Karpas-422 (cell line): ENCODE measurements around the gene KCNC1. TPM values are rescaled to one million over a fixed set of nuclear protein-coding genes. Genes with fewer than 3 reads are reported as not detected.

Experiments
- DNase-seq: peaks from one replicate; pipeline ENCODE4 v3.0.0-alpha.2; 2015
- H2AFZ ChIP-seq: fragments of 200-600 bp; sonication (generic); 2 replicates; pipeline ENCODE4 v1.6.1; 2014; ENCODE audit warnings: antibody characterized with exemption, low read length, mixed read lengths
- H3K27ac ChIP-seq: fragments of 200-600 bp; sonication (generic); 2 replicates; pipeline ENCODE4 v1.5.1; 2014; ENCODE audit warnings: mild to moderate bottlenecking, low read length, moderate library complexity
- H3K27me3 ChIP-seq: fragments of 200-600 bp; sonication (generic); 2 replicates; pipeline ENCODE4 v1.6.1; 2014; ENCODE audit warnings: low read length, mixed read lengths
- H3K36me3 ChIP-seq: fragments of 200-600 bp; sonication (generic); 2 replicates; pipeline ENCODE4 v1.6.1; 2014; ENCODE audit warnings: low read length, mixed read lengths; ENCODE audit not compliant: insufficient read depth
- H3K4me1 ChIP-seq: fragments of 200-600 bp; sonication (generic); 2 replicates; pipeline ENCODE4 v1.6.1; 2014; ENCODE audit warnings: mild to moderate bottlenecking, low read length, mixed read lengths
- H3K4me2 ChIP-seq: fragments of 200-600 bp; sonication (generic); 2 replicates; pipeline ENCODE4 v1.6.1; 2014; ENCODE audit warnings: low read length, low read depth, mild to moderate bottlenecking; ENCODE audit not compliant: poor library complexity, severe bottlenecking
- H3K4me3 ChIP-seq: fragments of 200-600 bp; sonication (generic); 2 replicates; pipeline ENCODE4 v1.5.1; 2014; ENCODE audit warnings: mild to moderate bottlenecking, antibody characterized with exemption, low read length, mixed read lengths
- H3K79me2 ChIP-seq: fragments of 200-600 bp; sonication (generic); 2 replicates; pipeline ENCODE4 v1.6.1; 2014; ENCODE audit warnings: mild to moderate bottlenecking, low read length, mixed read lengths
- H3K9ac ChIP-seq: fragments of 200-600 bp; sonication (generic); 2 replicates; pipeline ENCODE4 v1.6.0; 2014; ENCODE audit warnings: low read length
- H3K9me2 ChIP-seq: fragments of 200-600 bp; sonication (generic), shearing (Covaris generic); replicated peaks from 2 replicates; pipeline ENCODE4 v1.6.0; 2014; ENCODE audit warnings: mild to moderate bottlenecking, low read length, moderate library complexity; ENCODE audit not compliant: insufficient read depth
- H3K9me3 ChIP-seq: fragments of 300-700, 200-600 bp; sonication (generic); 2 replicates; pipeline ENCODE4 v1.6.1; 2014; ENCODE audit warnings: low read length, mixed read lengths
- H4K20me1 ChIP-seq: fragments of 200-600 bp; sonication (generic); 2 replicates; pipeline ENCODE4 v1.6.1; 2014; ENCODE audit warnings: mild to moderate bottlenecking, antibody characterized with exemption, low read length, low read depth; ENCODE audit not compliant: insufficient read depth
- total RNA-seq: library from RNA; depleted of rRNA; stranded (reverse); fragments of >200 nt; shearing (Covaris generic); gene quantifications from 2 replicates; pipeline ENCODE4 v1.2.3, GENCODE V29; 2014; ENCODE audit warnings: low replicate concordance

KCNC1 gene
- total RNA-seq, 1 experiment from 2014 or later = not detected

- H3K4me1 ChIP-seq = no peaks in the 10 kb centered on the region
- H3K9ac ChIP-seq = no peak overlapping the region
- H3K4me2 ChIP-seq = no peak overlapping the region
- no peak for DNase-seq
- H3K36me3 ChIP-seq = no peaks in the 10 kb centered on the region
- H4K20me1 ChIP-seq = no peaks in the 10 kb centered on the region
- H2AFZ ChIP-seq = no peak overlapping the region
- H3K79me2 ChIP-seq = no peaks in the 10 kb centered on the region
- H3K9me3 ChIP-seq = no peaks in the 10 kb centered on the region
- no peak overlapping the region for H3K4me3 ChIP-seq
- no peaks in the 10 kb centered on the region for H3K27me3 ChIP-seq
- no peak overlapping the region for H3K27ac ChIP-seq
- no peaks in the 10 kb centered on the region for H3K9me2 ChIP-seq
Observed at GRCh38 chr11:17775035-17775348, 40.4 kb downstream of the KCNC1 start.

GRCh38 chr11:17775507-17776211 lies 41.1 kb downstream of the KCNC1 start:
- Histone ChIP-seq H3K4me3 (no peak overlapping the region), H3K9me2 (no peaks in the 10 kb centered on the region), H2AFZ (no peak overlapping the region), H3K36me3 (no peaks in the 10 kb centered on the region), H3K4me2 (no peak overlapping the region), H3K27ac (no peak overlapping the region), H3K9me3 (no peaks in the 10 kb centered on the region), H3K9ac (no peak overlapping the region), H4K20me1 (no peaks in the 10 kb centered on the region), H3K27me3 (no peaks in the 10 kb centered on the region), H3K79me2 (no peaks in the 10 kb centered on the region), H3K4me1 (no peaks in the 10 kb centered on the region)
- no peak for DNase-seq

GRCh38 chr11:17776212-17776875 lies 41.8 kb downstream of the KCNC1 start:
- DNase-seq = no peak
- Histone ChIP-seq H3K4me1 (no peaks in the 10 kb centered on the region), H2AFZ (no peak overlapping the region), H3K27ac (no peak overlapping the region), H3K9me2 (no peaks in the 10 kb centered on the region), H3K9me3 (no peaks in the 10 kb centered on the region), H3K9ac (no peak overlapping the region), H4K20me1 (no peaks in the 10 kb centered on the region), H3K4me2 (no peak overlapping the region), H3K4me3 (no peak overlapping the region), H3K79me2 (no peaks in the 10 kb centered on the region), H3K36me3 (no peaks in the 10 kb centered on the region), H3K27me3 (no peaks in the 10 kb centered on the region)

GRCh38 chr11:17777086-17777737 lies 42.6 kb downstream of the KCNC1 start:
- no peak overlapping the region for H3K4me2 ChIP-seq
- H3K36me3 ChIP-seq = no peaks in the 10 kb centered on the region
- H3K9ac ChIP-seq = no peak overlapping the region
- no peaks in the 10 kb centered on the region for H3K4me1 ChIP-seq
- no peaks in the 10 kb centered on the region for H3K9me3 ChIP-seq
- no peak for DNase-seq
- no peaks in the 10 kb centered on the region for H3K79me2 ChIP-seq
- H3K9me2 ChIP-seq = no peaks in the 10 kb centered on the region
- no peaks in the 10 kb centered on the region for H3K27me3 ChIP-seq
- H4K20me1 ChIP-seq = no peaks in the 10 kb centered on the region
- no peak overlapping the region for H3K27ac ChIP-seq
- no peak overlapping the region for H2AFZ ChIP-seq
- no peak overlapping the region for H3K4me3 ChIP-seq

GRCh38 chr11:17777738-17778091 lies 43.1 kb downstream of the KCNC1 start:
- H3K9ac ChIP-seq = no peak overlapping the region
- no peaks in the 10 kb centered on the region for H3K9me3 ChIP-seq
- H4K20me1 ChIP-seq = no peaks in the 10 kb centered on the region
- no peak overlapping the region for H3K27ac ChIP-seq
- no peak overlapping the region for H2AFZ ChIP-seq
- H3K4me1 ChIP-seq = no peaks in the 10 kb centered on the region
- H3K27me3 ChIP-seq = no peaks in the 10 kb centered on the region
- no peak overlapping the region for H3K4me3 ChIP-seq
- H3K4me2 ChIP-seq = no peak overlapping the region
- DNase-seq = no peak
- no peaks in the 10 kb centered on the region for H3K9me2 ChIP-seq
- H3K79me2 ChIP-seq = no peaks in the 10 kb centered on the region
- no peaks in the 10 kb centered on the region for H3K36me3 ChIP-seq

GRCh38 chr11:17778352-17778751 lies 43.8 kb downstream of the KCNC1 start:
- H3K79me2 ChIP-seq = no peaks in the 10 kb centered on the region
- no peaks in the 10 kb centered on the region for H3K36me3 ChIP-seq
- no peaks in the 10 kb centered on the region for H3K9me3 ChIP-seq
- no peaks in the 10 kb centered on the region for H3K9me2 ChIP-seq
- no peak overlapping the region for H2AFZ ChIP-seq
- H3K4me1 ChIP-seq = no peaks in the 10 kb centered on the region
- no peaks in the 10 kb centered on the region for H3K27me3 ChIP-seq
- DNase-seq = no peak
- H3K27ac ChIP-seq = no peak overlapping the region
- no peak overlapping the region for H3K4me3 ChIP-seq
- no peaks in the 10 kb centered on the region for H4K20me1 ChIP-seq
- no peak overlapping the region for H3K9ac ChIP-seq
- H3K4me2 ChIP-seq = no peak overlapping the region

- no peak overlapping the region for H3K27ac ChIP-seq
- H3K79me2 ChIP-seq = no peaks in the 10 kb centered on the region
- no peak overlapping the region for H3K9ac ChIP-seq
- no peak overlapping the region for H3K4me3 ChIP-seq
- H2AFZ ChIP-seq = no peak overlapping the region
- no peaks in the 10 kb centered on the region for H3K27me3 ChIP-seq
- H3K36me3 ChIP-seq = no peaks in the 10 kb centered on the region
- no peaks in the 10 kb centered on the region for H4K20me1 ChIP-seq
- H3K4me1 ChIP-seq = no peaks in the 10 kb centered on the region
- no peak for DNase-seq
- H3K9me2 ChIP-seq = no peaks in the 10 kb centered on the region
- no peaks in the 10 kb centered on the region for H3K9me3 ChIP-seq
- H3K4me2 ChIP-seq = no peak overlapping the region
Observed at GRCh38 chr11:17778956-17779860, 44.6 kb downstream of the KCNC1 start.
